ENCODE results near the gene MAGI1. TPM values are rescaled to one million over a fixed set of nuclear protein-coding genes. Genes with fewer than 3 reads are reported as not detected.

MAGI1 gene
- polyA plus RNA-seq, 1 experiment, result 14.2 TPM

DNA sequence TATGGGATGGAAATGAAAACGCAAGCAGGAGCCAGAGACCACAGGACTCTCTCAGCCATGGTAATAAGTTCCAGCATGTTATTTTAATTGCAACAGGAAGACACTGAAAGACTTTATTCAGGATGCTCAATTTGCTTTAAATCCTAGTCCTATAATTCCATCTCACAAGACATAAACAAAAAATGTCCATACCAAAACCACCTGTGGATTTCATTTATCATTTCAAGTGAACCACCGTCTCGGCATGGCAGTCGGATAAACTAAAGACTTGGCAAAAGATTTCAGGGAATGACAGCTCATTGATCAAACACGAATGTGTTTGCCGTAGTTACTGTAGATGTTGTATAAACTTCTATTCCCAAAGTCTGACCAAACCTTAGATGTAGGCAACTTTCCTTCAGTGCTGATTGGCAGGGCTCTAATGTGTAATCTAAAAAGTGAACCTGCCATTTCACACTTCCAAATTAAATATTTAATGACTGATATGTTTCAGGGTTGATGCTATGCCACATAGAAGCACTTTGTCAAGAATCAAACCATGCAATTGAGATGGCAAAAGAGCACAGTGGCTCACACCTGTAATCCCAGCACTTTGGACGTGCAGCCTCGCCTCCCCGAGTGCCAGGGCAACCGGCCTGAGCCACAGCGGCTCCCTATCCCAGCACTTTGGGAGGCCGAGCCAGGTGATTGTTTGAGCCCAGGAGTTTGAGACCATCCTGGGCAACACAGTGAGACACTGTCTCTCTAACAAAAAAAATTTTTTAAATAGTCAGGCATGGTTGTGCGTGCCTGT, 331.7 kb downstream of the MAGI1 start:
- DNase-seq (ENCODE audit: low read depth, low spot score), result no peak
- CTCF ChIA-PET, result interaction anchor here (0.6 to 1.0 kb wide), 2 partner anchors 33 to 267 kb away, joined by 3 read pairs; no protein-coding TSS in a partner anchor
- no peaks in the 10 kb centered on the region for H3K9me3 ChIP-seq (ENCODE audit: control insufficient read depth, insufficient read depth, low read length)

GRCh38 chr3:65706301-65706700, 332.4 kb downstream of the MAGI1 start:
- ChIA-PET CTCF (interaction anchor here (0.6 to 1.2 kb wide), 4 partner anchors 10 to 267 kb away, joined by 3 to 5 read pairs (median 4); no protein-coding TSS in a partner anchor), POLR2A (no interaction called here)
- no peak for TF ChIP-seq CTCF (IDR thresholded peaks at IDR 0.05; ENCODE audit: low read depth, low read length)
- Histone ChIP-seq H3K27ac (ENCODE audit: low read depth, low read length) (no peak overlapping the region), H3K4me3 (ENCODE audit: low read depth, low read length) (no peak overlapping the region), H3K9me3 (ENCODE audit: control insufficient read depth, insufficient read depth, low read length) (no peaks in the 10 kb centered on the region), H3K27me3 (ENCODE audit: control insufficient read depth, insufficient read depth, low read length) (no peaks in the 10 kb centered on the region)
- no peak for DNase-seq (ENCODE audit: low read depth, low spot score)

More for the DNA sequence above, 331.7 kb downstream of the MAGI1 start:
- no peak overlapping the region for H3K27ac ChIP-seq (ENCODE audit: low read depth, low read length)
- H3K4me3 ChIP-seq (ENCODE audit: low read depth, low read length), result no peak overlapping the region
- POLR2A ChIA-PET, result no interaction called here
- no peaks in the 10 kb centered on the region for H3K27me3 ChIP-seq (ENCODE audit: control insufficient read depth, insufficient read depth, low read length)
- no peak for TF ChIP-seq CTCF (IDR thresholded peaks at IDR 0.05; ENCODE audit: low read depth, low read length)

- Histone ChIP-seq H3K27ac (ENCODE audit: low read depth, low read length) (no peak overlapping the region), H3K4me3 (ENCODE audit: low read depth, low read length) (no peak overlapping the region), H3K27me3 (ENCODE audit: control insufficient read depth, insufficient read depth, low read length) (no peaks in the 10 kb centered on the region), H3K9me3 (ENCODE audit: control insufficient read depth, insufficient read depth, low read length) (no peaks in the 10 kb centered on the region)
- CTCF ChIA-PET, result interaction anchor here (1.4 to 1.6 kb wide), 2 partner anchors 28 to 264 kb away, joined by 4 to 5 read pairs; no protein-coding TSS in a partner anchor
- POLR2A ChIA-PET, result no interaction called here
- no peak for TF ChIP-seq CTCF (IDR thresholded peaks at IDR 0.05; ENCODE audit: low read depth, low read length)
- DNase-seq (ENCODE audit: low read depth, low spot score), result no peak
Measured at GRCh38 chr3:65703820-65704219, 334.9 kb downstream of the MAGI1 start.

GRCh38 chr3:65703026-65703425, 335.7 kb downstream of the MAGI1 start:
- DNase-seq (ENCODE audit: low read depth, low spot score), result no peak
- Histone ChIP-seq H3K27me3 (ENCODE audit: control insufficient read depth, insufficient read depth, low read length) (no peaks in the 10 kb centered on the region), H3K9me3 (ENCODE audit: control insufficient read depth, insufficient read depth, low read length) (no peaks in the 10 kb centered on the region), H3K4me3 (ENCODE audit: low read depth, low read length) (no peak overlapping the region), H3K27ac (ENCODE audit: low read depth, low read length) (no peak overlapping the region)
- POLR2A ChIA-PET, result no interaction called here
- TF ChIP-seq CTCF (IDR thresholded peaks at IDR 0.05; ENCODE audit: low read depth, low read length), result no peak
- CTCF ChIA-PET, result interaction anchor here (1.4 to 1.6 kb wide), 2 partner anchors 29 to 264 kb away, joined by 4 to 5 read pairs; no protein-coding TSS in a partner anchor

DNA sequence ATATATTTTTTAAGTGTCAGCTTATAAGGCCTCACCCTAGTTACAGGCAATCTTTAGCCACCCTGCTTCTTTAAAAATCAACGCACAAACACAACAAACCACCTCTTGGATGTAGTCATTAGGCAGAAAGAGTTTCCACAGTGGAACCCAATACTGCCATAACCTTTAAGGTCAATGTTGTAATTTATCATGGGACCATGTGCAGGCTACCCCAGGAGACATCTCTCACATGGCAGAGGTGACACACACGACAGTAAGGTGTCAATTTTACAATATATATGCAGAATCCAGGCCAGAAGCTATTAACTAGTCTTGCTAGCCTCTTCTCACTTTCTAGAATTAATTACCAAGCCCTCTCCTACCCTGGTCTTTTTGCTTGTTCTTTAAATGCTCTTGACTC, 336.5 kb downstream of the MAGI1 start:
- no peaks in the 10 kb centered on the region for H3K9me3 ChIP-seq (ENCODE audit: control insufficient read depth, insufficient read depth, low read length)
- POLR2A ChIA-PET, result no interaction called here
- CTCF ChIA-PET, result interaction anchor here (1.5 kb wide), 1 partner anchor 30 kb away, joined by 6 read pairs; no protein-coding TSS in a partner anchor
- no peak overlapping the region for H3K27ac ChIP-seq (ENCODE audit: low read depth, low read length)
- H3K4me3 ChIP-seq (ENCODE audit: low read depth, low read length), result no peak overlapping the region
- no peaks in the 10 kb centered on the region for H3K27me3 ChIP-seq (ENCODE audit: control insufficient read depth, insufficient read depth, low read length)
- TF ChIP-seq CTCF (IDR thresholded peaks at IDR 0.05; ENCODE audit: low read depth, low read length), result no peak
- DNase-seq (ENCODE audit: low read depth, low spot score), result no peak
